HEK293T (cell line): Measurements from ENCODE around the gene TDG.

Experiments
- ARNT ChIP-seq: fragments of 450-650 bp; IDR thresholded peaks from 2 replicates; pipeline ENCODE4 v1.6.1; 2017; ENCODE audit warnings: mild to moderate bottlenecking
- BHLHE40 ChIP-seq: fragments of 450-650 bp; IDR thresholded peaks from 2 replicates; pipeline ENCODE4 v1.6.1; 2016; ENCODE audit warnings: mild to moderate bottlenecking, moderate library complexity, borderline replicate concordance
- FOXA1 ChIP-seq: fragments of 450-650 bp; IDR thresholded peaks from 2 replicates; pipeline ENCODE4 v1.6.1; 2016; ENCODE audit warnings: mild to moderate bottlenecking
- FOXK2 ChIP-seq: fragments of 450-650 bp; IDR thresholded peaks from 2 replicates; pipeline ENCODE4 v1.6.1; 2016; ENCODE audit warnings: mild to moderate bottlenecking
- FOXM1 ChIP-seq: fragments of 450-650 bp; IDR thresholded peaks from 2 replicates; pipeline ENCODE4 v1.6.1; 2017; ENCODE audit warnings: mild to moderate bottlenecking, borderline replicate concordance
- L3MBTL2 ChIP-seq: fragments of 450-650 bp; conservative IDR thresholded peaks from 2 replicates; pipeline ENCODE4 v1.6.1; 2016; ENCODE audit warnings: mild to moderate bottlenecking
- PKNOX1 ChIP-seq: fragments of 450-650 bp; IDR thresholded peaks from 2 replicates; pipeline ENCODE4 v1.6.1; 2016
- SP1 ChIP-seq: fragments of 450-650 bp; IDR thresholded peaks from 2 replicates; pipeline ENCODE4 v1.6.1; 2017
- SUZ12 ChIP-seq: fragments of 450-650 bp; IDR thresholded peaks from 2 replicates; pipeline ENCODE4 v1.6.1; 2016; ENCODE audit warnings: mild to moderate bottlenecking

GRCh38 chr12:103964805-103965204 lies 867 bp upstream of the TDG start:
- TF ChIP-seq SP1 (no peak), SUZ12 (no peak), FOXA1 (no peak), PKNOX1 (no peak), BHLHE40 (no peak), FOXK2 (no peak), FOXM1 (no peak), ARNT (no peak), L3MBTL2 (no peak)
